GM21528 (cell line): Measurements from ENCODE around the gene ADAM12.

ENCODE experiments used
- ATAC-seq: cut with Tn5 transposase; IDR thresholded peaks from one replicate; pipeline ENCODE4 v1.9.1; 2021; ENCODE audit warnings: mild to moderate bottlenecking, moderate library complexity; ENCODE audit not compliant: unreplicated experiment, low FRiP score

The ADAM12 gene, protein sequence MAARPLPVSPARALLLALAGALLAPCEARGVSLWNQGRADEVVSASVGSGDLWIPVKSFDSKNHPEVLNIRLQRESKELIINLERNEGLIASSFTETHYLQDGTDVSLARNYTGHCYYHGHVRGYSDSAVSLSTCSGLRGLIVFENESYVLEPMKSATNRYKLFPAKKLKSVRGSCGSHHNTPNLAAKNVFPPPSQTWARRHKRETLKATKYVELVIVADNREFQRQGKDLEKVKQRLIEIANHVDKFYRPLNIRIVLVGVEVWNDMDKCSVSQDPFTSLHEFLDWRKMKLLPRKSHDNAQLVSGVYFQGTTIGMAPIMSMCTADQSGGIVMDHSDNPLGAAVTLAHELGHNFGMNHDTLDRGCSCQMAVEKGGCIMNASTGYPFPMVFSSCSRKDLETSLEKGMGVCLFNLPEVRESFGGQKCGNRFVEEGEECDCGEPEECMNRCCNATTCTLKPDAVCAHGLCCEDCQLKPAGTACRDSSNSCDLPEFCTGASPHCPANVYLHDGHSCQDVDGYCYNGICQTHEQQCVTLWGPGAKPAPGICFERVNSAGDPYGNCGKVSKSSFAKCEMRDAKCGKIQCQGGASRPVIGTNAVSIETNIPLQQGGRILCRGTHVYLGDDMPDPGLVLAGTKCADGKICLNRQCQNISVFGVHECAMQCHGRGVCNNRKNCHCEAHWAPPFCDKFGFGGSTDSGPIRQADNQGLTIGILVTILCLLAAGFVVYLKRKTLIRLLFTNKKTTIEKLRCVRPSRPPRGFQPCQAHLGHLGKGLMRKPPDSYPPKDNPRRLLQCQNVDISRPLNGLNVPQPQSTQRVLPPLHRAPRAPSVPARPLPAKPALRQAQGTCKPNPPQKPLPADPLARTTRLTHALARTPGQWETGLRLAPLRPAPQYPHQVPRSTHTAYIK

DNA sequence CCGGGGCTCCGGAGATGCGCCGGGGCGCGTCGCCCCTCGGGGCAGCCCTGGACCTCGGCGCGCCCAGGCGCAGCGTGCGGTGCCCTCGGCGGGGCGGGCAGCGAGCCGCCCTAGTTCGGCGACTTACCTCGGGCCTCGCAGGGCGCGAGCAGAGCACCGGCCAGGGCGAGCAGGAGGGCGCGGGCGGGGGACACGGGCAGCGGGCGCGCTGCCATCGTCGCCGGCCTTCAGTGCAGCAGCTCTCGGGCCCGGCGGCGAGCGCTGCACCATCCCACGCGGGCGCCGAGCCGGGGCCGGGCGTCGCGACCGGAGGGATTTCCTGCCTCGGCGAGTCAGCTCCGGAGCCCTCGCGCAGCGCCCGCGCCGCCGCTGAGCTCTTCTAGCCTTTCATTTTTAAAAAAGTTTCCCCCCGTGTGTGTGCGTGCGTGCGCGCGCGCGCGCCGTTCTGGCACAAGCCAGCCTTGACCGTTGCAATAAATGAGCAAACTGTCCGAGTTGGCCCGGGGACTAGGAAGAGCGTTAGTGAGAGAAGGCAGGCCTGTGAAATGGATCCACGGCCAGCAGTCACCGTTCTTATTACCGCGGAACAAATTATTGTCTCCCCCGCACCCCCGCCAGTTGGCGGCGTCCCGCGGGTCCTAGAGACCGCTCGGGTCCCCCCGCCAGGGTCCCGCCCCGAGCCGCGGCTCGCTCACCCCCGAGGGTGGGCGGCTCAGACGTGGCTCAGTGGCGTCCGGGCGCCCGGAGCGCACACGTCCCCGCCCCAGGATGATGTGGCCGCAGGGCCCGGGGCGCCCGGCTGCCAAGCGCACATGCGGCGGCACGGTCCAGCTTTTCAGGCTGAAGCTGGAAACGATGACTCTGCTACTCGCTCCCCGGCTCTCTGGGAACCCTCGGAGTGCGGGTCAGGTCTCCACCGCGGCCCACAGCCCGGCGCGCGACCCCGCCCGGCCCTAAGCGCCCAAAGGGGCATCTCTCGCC, at the start of gene ADAM12:
ADAM12 (minus strand) TSS at position 547 of the 981 bp plus-strand sequence; CDS start at position 215, 332 bp downstream.
- ATAC-seq, result no peak

DNA sequence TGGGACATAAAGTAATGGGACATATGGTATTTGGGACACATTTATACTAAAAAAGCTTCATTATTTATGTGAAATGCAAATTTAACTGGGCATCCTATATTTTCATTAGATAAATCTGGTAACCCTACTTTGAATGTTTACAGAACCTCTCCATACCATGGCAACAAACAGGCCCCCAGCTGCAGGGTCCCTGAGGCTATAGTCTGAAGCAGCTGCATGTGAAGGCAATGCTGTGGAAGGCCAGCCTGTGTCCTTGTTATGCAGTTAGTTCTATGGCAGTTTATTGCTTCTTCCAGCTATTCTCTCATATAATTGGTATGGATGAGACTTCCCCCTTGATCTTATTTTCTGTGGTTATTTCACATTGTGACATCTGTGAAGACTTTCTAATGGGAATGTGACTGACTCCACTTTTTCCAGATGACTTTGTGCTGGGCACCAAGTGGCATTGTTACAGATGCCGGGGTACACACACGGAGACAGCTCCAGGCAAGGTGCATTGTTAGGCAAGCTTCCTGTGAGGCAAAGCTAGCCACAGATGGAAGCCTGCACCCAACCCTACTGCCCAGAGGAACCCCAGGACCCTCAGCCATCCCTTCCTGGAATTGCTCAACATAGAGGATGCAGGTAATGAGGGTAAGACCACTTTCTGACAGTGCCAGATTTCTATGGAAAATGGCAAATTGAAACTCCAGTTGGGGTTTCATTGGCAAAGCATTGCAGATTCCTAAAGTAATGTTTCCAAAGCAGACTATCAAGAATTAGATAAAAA, 49.5 kb upstream of the ADAM12 start:
- ATAC-seq, result no peak

DNA sequence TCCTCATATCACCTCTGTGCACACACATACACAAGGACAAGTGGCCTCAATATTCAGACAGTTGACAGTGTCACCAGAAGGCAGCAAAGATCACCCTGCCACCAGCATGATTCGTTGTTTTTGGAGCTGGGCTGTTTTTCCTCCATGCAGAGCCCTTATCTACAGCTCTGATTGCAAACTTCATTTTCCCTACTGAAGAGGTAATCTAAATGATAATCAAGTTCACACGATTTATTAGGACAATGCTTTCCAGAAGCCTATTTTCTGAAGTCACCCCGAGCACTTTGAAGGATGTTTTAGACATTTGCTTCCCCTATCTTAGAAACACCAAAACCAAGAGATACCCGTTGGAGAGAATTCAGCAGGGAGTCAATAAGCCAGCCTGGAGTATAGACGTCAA, 46.0 kb upstream of the ADAM12 start:
- no peak for ATAC-seq

DNA sequence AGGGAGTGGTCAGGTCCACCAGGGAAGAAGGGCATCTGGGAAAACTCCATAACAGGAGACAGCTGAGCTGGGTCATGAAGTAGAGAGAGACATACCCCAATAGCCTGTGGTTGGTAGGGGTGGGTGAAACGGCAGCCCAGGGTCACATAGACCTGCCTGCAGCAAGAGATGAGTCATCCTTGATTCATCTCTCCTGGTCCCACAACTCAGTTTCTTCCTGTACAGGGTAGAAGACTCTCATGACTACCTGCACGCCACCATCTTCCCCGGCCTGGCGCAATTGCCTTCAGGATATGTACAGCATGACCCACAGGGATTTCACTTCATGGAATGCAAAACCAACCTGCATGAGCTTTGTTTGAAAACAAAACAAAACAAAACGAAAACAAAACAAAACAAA, 45.1 kb upstream of the ADAM12 start:
- ATAC-seq, result no peak

DNA sequence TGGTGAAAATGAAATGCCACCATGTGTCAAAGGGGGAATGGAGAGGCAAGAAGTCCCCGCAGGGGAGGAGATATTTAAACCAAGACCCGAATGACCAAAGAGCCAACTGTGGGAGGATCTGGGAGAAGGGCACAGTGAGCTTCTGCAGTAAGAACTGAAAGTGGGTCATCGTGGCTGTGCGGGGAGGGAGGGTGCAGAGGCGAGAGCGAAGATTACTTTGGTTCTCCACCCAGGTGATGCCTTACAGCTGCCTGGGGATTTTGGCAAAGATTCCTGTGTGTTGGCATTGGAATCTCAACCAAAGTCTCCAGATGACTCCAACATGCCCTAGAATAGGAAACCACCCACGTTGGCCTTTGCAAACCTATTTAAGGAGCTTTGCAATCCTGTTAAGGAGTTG, 44.2 kb upstream of the ADAM12 start:
- ATAC-seq, result no peak

DNA sequence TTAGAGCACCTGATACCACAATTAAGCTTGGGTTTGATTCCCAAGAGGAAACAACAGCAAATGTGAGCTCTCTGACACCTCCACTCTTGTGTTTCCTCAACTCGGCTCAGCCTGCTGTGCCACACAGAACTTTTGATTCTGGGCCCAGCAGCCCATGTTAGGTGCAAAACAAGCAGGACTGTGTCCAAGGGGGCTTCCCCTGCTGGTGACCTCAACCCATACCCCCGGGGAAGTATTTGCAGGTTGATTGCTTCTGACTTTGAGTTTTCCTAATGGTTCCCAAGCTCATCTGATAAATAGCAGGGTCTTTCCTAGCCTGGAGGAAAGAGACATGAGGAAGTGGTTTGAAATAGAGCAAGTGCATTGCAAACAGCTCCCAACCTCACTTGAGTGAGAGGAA, 43.5 kb upstream of the ADAM12 start:
- no peak for ATAC-seq

DNA sequence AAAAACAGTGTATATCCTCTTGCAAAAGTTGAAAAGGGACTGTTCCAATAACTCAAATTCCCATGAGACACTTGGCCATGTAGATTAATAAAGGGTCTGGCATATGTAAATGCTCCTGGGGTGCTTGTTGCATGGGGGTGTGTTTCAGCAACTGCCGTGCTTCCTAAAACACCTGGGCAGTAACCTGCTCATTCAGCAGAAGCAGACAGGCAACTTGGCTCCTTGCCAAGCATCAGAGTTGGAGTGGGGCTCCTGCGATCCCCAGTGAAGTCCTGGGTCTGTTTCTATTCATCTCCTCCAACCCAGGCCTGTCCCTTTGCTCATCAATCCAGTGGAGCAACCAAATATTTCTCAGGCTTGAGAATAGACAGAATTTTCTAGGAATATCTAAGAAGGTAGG, 42.2 kb upstream of the ADAM12 start:
- no peak for ATAC-seq

DNA sequence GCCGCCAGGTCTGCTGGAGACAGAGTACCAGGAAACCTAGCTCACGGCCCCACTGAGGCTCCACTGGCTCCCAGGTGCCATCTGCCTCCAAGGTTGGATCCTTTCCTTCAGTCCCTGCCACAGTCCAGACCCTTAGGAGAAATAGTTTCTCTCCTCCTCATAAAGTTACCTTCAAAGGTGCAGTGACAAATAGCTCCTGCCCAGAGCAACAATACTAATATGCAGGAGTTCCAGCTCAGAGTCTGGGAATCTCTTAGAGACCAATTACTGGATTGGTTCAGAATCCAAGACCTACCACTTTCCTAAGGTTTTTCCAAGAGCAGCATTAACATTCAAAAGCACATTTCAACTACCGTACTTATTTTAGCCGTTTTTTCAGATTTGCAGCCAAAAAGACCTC, 41.0 kb upstream of the ADAM12 start:
- ATAC-seq, result no peak

DNA sequence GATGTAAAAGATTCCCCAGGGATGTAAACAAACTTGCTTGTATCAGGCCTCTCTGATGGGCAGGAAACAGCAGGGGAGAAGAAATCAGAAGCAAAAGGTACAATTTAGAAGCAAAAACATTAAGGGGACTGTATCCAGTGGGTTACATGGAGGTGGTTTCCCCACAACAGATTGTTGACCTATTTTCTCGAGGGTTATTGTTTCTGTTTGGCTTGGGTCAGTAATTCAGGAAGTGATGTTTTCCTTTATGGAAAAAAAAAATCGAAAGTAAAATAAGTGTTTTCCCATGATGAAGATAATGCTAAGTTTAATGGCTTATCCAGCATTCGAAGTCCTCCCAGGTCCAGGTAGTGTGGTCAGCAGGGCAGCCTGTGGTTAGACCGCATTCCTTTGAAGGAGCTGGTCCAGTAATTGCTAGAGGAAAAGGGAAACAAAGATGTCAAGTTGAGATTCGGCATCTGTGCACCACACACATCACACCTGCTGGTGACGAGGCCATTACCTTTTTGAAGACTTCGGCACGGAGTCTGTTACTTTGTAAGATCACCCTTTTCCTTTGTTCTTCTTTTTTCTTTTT, 37.3 kb upstream of the ADAM12 start:
- no peak for ATAC-seq

DNA sequence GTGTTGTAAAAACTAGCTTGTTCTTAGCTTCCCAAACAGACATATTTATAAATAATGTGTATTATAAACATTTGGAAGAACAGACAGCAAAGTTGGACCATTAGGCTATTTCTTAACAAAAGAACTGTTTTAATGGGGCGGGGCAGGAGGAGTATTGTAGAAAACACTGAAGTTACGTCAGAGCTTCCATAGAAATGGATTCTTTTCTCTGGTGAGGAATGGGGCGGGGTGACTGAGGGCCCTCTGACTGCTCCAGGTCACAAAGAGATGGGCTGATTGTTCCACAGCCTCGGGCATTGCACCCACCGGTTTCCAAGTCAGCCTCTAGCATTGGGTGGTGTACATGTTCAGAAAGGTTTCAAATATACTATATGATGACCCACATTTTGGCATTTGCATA, 36.8 kb upstream of the ADAM12 start:
- no peak for ATAC-seq

DNA sequence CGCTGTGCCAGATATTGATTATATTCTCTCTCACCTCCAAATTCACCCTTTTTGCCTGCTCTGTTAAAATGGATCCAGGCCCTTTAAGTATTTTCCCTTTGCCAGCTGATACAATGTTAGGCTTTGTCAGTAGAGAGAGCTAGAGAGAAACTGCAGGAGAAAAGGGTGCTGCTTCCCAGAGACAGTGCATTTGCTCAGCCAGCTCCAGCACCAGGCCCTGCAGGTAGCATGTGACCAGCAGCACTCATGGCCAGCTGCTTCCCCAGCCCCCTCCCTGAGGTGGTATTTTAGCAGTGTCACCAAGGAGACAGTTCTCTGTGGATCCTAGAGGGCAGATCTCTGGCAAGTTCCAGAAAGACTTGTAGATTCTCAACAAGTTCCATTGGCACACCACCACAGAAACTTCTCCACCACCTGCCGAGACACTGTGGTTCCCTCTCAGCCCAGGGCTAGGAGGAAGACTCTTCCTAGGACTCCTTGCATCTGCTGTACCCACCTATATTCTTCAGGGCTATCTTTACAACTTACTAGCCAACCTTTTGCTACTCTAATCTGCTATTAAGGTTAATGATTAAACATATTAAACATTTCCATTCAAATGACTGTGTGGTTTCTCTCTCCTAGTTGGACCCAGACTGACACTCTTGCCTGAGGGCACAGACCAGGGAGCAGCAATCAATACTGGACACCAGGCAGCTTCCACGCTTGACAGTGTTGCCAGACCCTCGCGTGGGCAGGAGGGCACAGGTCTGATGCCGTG, 35.6 kb upstream of the ADAM12 start:
- ATAC-seq, result no peak

DNA sequence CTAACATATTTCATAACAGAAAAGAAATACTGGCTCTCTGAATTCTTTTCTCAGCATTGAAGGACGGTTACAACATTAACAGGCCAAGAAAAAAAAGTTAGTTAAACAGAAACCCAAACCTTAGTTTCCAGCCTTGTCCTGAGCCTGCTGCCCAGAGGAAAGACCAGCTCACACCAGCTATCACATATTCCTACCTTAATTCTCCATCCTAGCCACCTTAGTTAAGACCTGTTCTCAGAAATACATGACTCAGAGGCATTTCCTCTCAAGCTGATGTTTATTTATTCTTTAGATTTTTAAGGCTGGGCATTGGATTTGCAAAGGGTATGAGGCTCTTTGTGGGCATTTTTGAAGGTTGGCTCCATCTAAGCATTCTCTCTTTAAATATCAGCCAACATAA, 34.3 kb upstream of the ADAM12 start:
- ATAC-seq, result no peak

DNA sequence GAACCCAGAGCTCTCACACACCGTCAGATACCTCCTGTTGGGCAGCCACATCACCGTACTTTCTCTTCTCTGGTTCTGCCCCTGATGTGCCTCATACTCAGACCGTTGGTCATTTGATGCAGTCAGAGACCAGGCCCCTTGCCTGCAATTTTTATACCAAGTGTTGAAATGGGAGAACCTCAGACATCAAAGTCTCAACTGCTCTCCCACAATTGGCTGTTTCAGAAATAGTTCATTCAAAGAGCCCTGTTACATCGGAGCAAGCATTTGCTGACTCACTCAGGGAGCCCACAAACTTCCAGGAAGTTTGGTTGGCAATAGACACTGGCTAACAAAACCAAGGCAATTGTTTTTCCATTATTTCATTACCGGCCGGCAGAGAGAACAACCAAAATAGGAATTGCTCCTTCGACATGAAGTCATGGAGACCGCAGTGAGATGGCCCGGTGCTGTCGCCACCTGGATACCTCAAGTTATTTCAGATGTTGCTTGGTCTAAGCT, 33.5 kb upstream of the ADAM12 start:
- no peak for ATAC-seq

DNA sequence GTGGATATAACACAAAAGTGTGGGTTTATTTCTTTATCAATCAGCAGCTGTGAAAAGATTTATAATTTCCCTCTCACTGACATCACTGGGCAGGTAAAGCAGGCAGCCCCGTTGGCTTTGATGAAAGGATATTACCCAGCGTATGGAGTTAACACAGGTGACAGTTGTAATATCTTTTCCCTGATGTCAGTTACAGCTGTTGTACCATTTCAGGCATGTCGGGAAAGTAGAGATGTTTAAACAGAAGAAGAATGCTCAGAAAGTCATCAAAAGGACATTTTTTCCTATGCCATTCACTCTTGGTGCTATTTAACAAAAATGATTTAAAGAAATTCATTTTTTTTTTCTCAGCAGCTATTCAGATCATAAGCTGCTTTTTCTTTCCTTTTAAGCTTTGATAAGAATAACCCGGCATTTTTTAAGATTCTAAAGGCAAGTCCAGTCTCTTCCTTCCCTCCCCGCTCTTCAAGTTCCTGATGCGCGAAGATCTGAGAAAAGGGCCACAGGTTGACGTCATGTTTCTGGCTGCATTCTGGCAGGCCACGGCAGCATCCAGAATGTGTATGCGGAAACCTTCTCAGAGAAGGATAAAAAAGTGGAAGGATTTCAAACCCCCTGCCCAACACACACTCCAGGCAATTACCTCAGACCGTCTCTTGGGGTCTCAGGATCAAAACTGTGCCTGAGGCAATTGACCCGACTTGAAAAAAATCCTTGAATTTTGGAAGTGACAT, 32.5 kb upstream of the ADAM12 start:
- no peak for ATAC-seq

DNA sequence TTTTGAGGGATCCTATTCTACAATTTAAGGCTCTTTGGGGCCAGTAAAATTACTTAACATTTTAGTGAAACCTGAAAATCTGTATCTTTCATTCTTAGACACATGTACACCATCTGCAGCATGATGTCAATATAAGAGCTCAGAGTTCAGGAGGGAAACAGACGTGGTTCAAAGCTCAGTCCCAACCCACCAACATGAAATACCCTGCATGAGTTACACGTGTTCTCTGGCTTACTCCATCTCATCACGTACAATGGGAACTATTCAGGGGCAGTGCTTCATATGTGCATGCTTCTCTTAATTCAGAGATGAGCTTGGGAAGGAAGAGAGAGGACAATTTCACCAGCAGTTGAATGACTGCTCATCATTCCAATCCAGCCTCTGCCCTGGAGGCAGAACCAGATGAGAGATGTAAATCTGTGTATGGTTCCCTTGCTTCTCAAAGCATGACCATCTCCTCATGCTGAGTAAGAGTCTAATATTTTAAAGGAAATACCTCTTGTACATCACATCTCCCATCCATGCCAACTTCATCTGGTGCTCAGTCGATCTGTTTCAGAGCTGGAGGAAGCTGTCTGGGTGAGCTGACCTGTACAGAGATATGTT, 29.0 kb upstream of the ADAM12 start:
- no peak for ATAC-seq

DNA sequence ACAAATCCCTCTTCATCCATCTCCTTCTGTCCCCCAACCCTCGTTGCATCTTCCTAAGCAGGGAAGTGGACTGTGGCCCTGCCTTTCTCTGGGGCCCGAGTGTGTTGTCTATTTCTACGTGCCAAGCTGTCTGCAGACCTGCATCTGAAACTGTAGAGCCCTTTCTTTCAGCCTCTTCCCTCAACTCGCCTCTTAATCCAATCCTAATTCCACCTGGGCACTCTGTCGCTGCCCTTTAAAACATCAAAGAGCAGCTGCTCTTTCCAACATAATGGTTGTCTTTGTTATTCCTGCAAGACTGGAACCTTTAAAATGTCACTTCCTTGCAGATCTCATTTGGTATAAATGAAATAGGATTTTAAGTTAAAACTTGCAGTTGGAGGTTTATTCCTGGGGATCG, 21.5 kb upstream of the ADAM12 start:
- ATAC-seq, result no peak

DNA sequence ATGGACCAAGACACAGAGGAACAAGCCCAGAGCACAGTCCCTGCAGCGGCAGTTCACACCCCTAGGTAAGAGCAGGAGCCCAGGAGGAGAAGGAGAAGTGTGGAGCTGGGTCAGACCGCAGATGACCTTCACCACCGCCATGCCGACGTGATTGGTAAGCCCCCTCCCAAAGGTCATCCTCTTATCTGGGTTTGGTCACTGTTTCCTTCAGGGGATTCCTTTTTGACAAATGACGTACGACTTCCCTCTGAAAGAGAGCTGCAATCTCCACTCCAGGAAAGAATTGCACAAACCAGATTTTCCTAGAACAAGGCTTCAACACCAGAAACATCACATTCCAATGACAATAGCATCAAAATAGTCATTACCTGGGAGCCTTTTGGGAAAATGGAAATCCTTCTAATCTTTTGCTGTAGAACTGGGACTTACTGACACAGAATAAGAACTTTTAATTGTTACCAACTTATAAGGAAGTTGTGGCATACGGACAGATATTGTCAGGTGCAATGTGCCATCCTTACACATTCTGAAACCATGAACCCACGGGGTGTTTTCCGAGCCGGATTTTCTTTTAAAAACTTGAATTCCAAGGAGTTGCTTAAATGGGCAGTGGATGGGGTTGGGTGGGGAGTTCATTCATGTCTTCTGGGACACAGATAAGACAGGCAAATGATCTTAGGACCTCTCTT, 20.8 kb upstream of the ADAM12 start:
- ATAC-seq, result no peak
